Endothelial cell of umbilical vein (primary cell): Measurements from ENCODE around the gene KIAA1958. TPM values are rescaled to one million over a fixed set of nuclear protein-coding genes. Genes with fewer than 3 reads are reported as not detected.

Experiments
- BruUV-seq: library from RNA; stranded (reverse); fragments of 400-500 nt; replicated peaks from 2 replicates; lab custom pipeline; 2021; lab: Mats Ljungman, UMichigan
- CTCF ChIA-PET: fragments of 300-600, 350-600 bp; sonication (Branson Sonifier 250); formaldehyde crosslinking; loops from one replicate; lab custom pipeline; 2021; ENCODE audit warnings: antibody characterized with exemption, inconsistent platforms; lab: Charles Lee
- POLR2A ChIA-PET: fragments of 300-600, 350-600 bp; sonication (Branson Sonifier 250); formaldehyde crosslinking; loops from one replicate; lab custom pipeline; 2021; ENCODE audit warnings: antibody characterized with exemption, inconsistent platforms; lab: Charles Lee
- DNase-seq: peaks from one replicate; pipeline ENCODE4 v3.0.0-alpha.2; 2011; ENCODE audit warnings: low read depth, low spot score
- FAIRE-seq: peaks from 2 replicates; lab custom pipeline; 2011; peaks lifted over from hg19 to GRCh38; lab: Jason Lieb, UNC
- H2AFZ ChIP-seq: 2 replicates; pipeline ENCODE4 v1.6.0; 2012; ENCODE audit warnings: low read depth, low read length, control low read depth, inconsistent platforms
- H3K27ac ChIP-seq: 2 replicates; pipeline ENCODE4 v1.5.1; 2011; ENCODE audit warnings: low read depth, mild to moderate bottlenecking, control low read depth, low read length, moderate library complexity; ENCODE audit not compliant: insufficient read depth
- H3K27me3 ChIP-seq, 2 experiments: 2 replicates each; pipeline versions ENCODE4 v1.6.0 to v1.6.1; 2011; ENCODE audit warnings: low read length in 2 of 2, mixed read lengths in 1 of 2; ENCODE audit not compliant: control insufficient read depth in 2 of 2, insufficient read depth in 2 of 2
- H3K36me3 ChIP-seq, 2 experiments: 2 replicates in 1 of 2; 3 replicates in 1 of 2; pipeline ENCODE4 v1.5.1; 2011; ENCODE audit warnings: low read length in 2 of 2, mild to moderate bottlenecking in 1 of 2, moderate library complexity in 1 of 2; ENCODE audit not compliant: control insufficient read depth in 2 of 2, insufficient read depth in 2 of 2; ENCODE audit errors: extremely low read depth in 1 of 2
- H3K4me1 ChIP-seq: 3 replicates; pipeline ENCODE4 v1.5.1; 2011; ENCODE audit warnings: mild to moderate bottlenecking, low read length; ENCODE audit not compliant: control insufficient read depth, insufficient read depth; ENCODE audit errors: extremely low read depth
- H3K4me2 ChIP-seq: 2 replicates; pipeline ENCODE4 v1.6.1; 2011; ENCODE audit warnings: low read length, control low read depth, mixed read lengths; ENCODE audit not compliant: insufficient read depth
- H3K4me3 ChIP-seq, 3 experiments: fragments of 200-600 bp in 1 of 3; sonication (generic), shearing (Covaris generic) in 1 of 3; replicated peaks in 1 of 3; 2 replicates each; pipeline ENCODE4 v1.5.1; 2011 to 2016; ENCODE audit warnings: control low read depth in 3 of 3, low read length in 3 of 3, mild to moderate bottlenecking in 2 of 3, inconsistent platforms in 1 of 3, low read depth in 1 of 3, moderate library complexity in 1 of 3; ENCODE audit not compliant: insufficient read depth in 1 of 3
- H3K79me2 ChIP-seq: 2 replicates; pipeline ENCODE4 v1.6.0; 2012; ENCODE audit warnings: low read length, inconsistent platforms; ENCODE audit not compliant: control insufficient read depth, insufficient read depth
- H3K9ac ChIP-seq: replicated peaks from 2 replicates; pipeline ENCODE3; 2011; ENCODE audit warnings: low read length, control low read depth; ENCODE audit not compliant: insufficient read depth; ENCODE audit errors: extremely low read depth
- H3K9me1 ChIP-seq: replicated peaks from 3 replicates; pipeline ENCODE4 v1.6.0; 2011; ENCODE audit warnings: mild to moderate bottlenecking, low read length; ENCODE audit not compliant: control insufficient read depth, insufficient read depth; ENCODE audit errors: extremely low read depth
- H3K9me3 ChIP-seq: replicated peaks from 2 replicates; pipeline ENCODE4 v1.5.1; 2012; ENCODE audit warnings: low read length, inconsistent platforms; ENCODE audit not compliant: control insufficient read depth, insufficient read depth
- H4K20me1 ChIP-seq: replicated peaks from 2 replicates; pipeline ENCODE3; 2011; ENCODE audit warnings: mild to moderate bottlenecking, low read length; ENCODE audit not compliant: control insufficient read depth, insufficient read depth; ENCODE audit errors: extremely low read depth
- EZH2 ChIP-seq: IDR thresholded peaks from 2 replicates; pipeline ENCODE4 v1.6.1; 2012; ENCODE audit warnings: borderline replicate concordance, low read depth, mild to moderate bottlenecking, moderate library complexity, low read length, inconsistent platforms; ENCODE audit not compliant: severe bottlenecking
- FOS ChIP-seq: IDR thresholded peaks from 2 replicates; pipeline ENCODE4 v1.6.1; 2011; ENCODE audit warnings: mild to moderate bottlenecking, low read length, moderate library complexity, borderline replicate concordance; ENCODE audit not compliant: insufficient read depth
- GATA2 ChIP-seq: IDR thresholded peaks from 2 replicates; pipeline ENCODE4 v1.7.0; 2011; ENCODE audit warnings: low read depth, mild to moderate bottlenecking, moderate library complexity, mixed read lengths, low read length; ENCODE audit not compliant: insufficient read length, insufficient read depth
- JUN ChIP-seq: IDR thresholded peaks from 2 replicates; pipeline ENCODE4 v1.6.1; 2011; ENCODE audit warnings: borderline replicate concordance, low read depth; ENCODE audit not compliant: insufficient read length, insufficient read depth
- MYC ChIP-seq: IDR thresholded peaks from one replicate; pipeline ENCODE4 v1.6.1; 2011; ENCODE audit warnings: mild to moderate bottlenecking, low read depth, low read length
- POLR2A ChIP-seq: IDR thresholded peaks from 2 replicates; pipeline ENCODE4 v1.6.1; 2012; ENCODE audit warnings: low read depth, mild to moderate bottlenecking, control low read depth, low read length
- POLR2AphosphoS5 ChIP-seq: IDR thresholded peaks from 2 replicates; pipeline ENCODE4 v1.6.1; 2012; ENCODE audit warnings: low read depth, mild to moderate bottlenecking, control low read depth, low read length, moderate library complexity; ENCODE audit not compliant: insufficient read depth
- dilution Hi-C: fragments of 300-500 bp; cut with MboI; formaldehyde crosslinking; loops from one replicate; pipeline ENCODE4 v1.15.0; 2019; ENCODE audit warnings: low sequenced_read_pairs; ENCODE audit not compliant: extremely low pct_ligation_motif_present
- intact Hi-C: fragments of 100-400 bp; cut with micrococcal nuclease; formaldehyde crosslinking; loops from one replicate; pipeline ENCODE4 v1.10.0; 2022
- polyA plus RNA-seq, 4 experiments: library from polyadenylated mRNA; depleted of rRNA in 3 of 4; stranded (reverse) in 3 of 4; unstranded in 1 of 4; fragments of >200 nt; gene quantifications; 2 replicates each; pipeline versions ENCODE4 v1.2.1 to v1.2.3, GENCODE V29; 2011 to 2012; ENCODE audit warnings: missing spikeins in 1 of 4
- total RNA-seq: library from RNA; stranded (reverse); gene quantifications from 2 replicates; pipeline ENCODE4 v1.2.3, GENCODE V29; 2021
- TF ChIP-seq, protein P1 (sequence below), 2 donors: IDR thresholded peaks; 1 replicate in 1 of 2; 2 replicates in 1 of 2; pipeline ENCODE4 v1.5.1; 2011; ENCODE audit warnings: low read length in 2 of 2, mild to moderate bottlenecking in 2 of 2, moderate library complexity in 2 of 2, control low read depth in 1 of 2, inconsistent platforms in 1 of 2, low read depth in 1 of 2; ENCODE audit not compliant: insufficient read depth in 1 of 2; ENCODE audit errors: extremely low read depth in 1 of 2
- TF ChIP-seq, protein P2 (sequence below): IDR thresholded peaks from 2 replicates; pipeline ENCODE4 v1.6.1; 2011; ENCODE audit not compliant: insufficient read depth, insufficient read length

KIAA1958 gene
- total and polyA plus RNA-seq, 2 donors (not counting 3 experiments of a cell fraction or from before 2014, with no cell fraction given), result 1.7 to 5.0 TPM

DNA sequence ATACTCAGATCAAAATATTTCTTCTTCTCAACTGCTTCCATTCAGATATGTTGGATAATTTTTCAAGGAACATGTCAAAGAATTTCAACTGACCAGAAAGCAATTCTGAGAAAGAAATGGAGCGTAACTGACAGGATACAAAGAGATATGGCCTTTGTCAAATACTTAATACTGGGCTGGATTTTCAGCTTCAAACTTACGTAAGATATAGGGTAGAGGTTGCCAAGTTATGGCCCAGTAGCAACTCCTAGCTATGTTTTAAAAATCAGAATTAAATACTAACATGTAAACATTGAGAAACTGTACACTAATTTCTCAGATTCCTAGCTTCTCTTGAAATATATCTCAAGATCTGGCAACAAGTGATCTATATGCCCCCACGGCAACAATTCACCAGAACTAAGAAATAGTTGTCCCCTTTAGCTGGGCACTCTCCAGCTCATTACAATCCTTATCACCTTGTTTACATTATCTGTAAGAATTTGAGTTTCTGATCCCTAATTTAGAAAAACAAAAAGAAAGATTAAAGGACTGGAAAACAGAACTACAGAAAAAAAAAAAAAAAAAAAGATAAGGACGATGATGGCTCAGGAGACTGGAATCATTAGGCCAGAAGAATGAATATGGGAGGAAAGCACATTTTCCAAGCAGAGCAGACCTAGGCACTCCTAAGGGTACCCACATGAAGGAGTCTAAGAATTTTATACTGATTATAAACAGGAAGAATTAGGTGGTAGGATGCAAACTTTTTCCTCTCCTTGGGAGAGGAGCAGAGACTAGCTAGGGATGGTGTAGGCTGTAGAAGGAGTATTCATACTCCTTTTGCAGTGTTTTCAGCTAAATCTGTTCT is 208.3 kb downstream of the KIAA1958 start:
- Histone ChIP-seq H4K20me1 (no peaks in the 10 kb centered on the region), H3K79me2 (no peaks in the 10 kb centered on the region), H3K4me2 (no peak overlapping the region), H3K4me3 (no peak overlapping the region), H3K9me1 (no peaks in the 10 kb centered on the region), H3K9ac (no peak overlapping the region), H3K27me3 (no peaks in the 10 kb centered on the region), H2AFZ (no peak overlapping the region), H3K36me3 (peaks cover 2 to 5% of the 10 kb centered on the region in 2 experiments), H3K27ac (no peak overlapping the region), H3K9me3 (no peaks in the 10 kb centered on the region), H3K4me1 (no peaks in the 10 kb centered on the region)
- dilution Hi-C loops (no loop called here), intact Hi-C loops (no loop called here)
- ChIA-PET CTCF (no interaction called here), POLR2A (interaction anchor here (0.7 kb wide), 1 partner anchor 1047 kb away, joined by 5 read pairs; no protein-coding TSS in a partner anchor)
- no TSS peak for BruUV-seq
- no peak for TF ChIP-seq GATA2
- no peak for TF ChIP-seq JUN
- no peak for TF ChIP-seq EZH2
- no peak for TF ChIP-seq FOS
- no peak for TF ChIP-seq POLR2AphosphoS5
- TF ChIP-seq POLR2A, result no peak
- TF ChIP-seq, protein P1, sequence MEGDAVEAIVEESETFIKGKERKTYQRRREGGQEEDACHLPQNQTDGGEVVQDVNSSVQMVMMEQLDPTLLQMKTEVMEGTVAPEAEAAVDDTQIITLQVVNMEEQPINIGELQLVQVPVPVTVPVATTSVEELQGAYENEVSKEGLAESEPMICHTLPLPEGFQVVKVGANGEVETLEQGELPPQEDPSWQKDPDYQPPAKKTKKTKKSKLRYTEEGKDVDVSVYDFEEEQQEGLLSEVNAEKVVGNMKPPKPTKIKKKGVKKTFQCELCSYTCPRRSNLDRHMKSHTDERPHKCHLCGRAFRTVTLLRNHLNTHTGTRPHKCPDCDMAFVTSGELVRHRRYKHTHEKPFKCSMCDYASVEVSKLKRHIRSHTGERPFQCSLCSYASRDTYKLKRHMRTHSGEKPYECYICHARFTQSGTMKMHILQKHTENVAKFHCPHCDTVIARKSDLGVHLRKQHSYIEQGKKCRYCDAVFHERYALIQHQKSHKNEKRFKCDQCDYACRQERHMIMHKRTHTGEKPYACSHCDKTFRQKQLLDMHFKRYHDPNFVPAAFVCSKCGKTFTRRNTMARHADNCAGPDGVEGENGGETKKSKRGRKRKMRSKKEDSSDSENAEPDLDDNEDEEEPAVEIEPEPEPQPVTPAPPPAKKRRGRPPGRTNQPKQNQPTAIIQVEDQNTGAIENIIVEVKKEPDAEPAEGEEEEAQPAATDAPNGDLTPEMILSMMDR (IDR thresholded peaks at IDR 0.05; ENCODE audit: extremely low read depth in 1 of 2, insufficient read depth in 1 of 2, low read depth in 1 of 2, low read length in 2 of 2), result no peak
- TF ChIP-seq MYC, result no peak
- TF ChIP-seq, protein P2, sequence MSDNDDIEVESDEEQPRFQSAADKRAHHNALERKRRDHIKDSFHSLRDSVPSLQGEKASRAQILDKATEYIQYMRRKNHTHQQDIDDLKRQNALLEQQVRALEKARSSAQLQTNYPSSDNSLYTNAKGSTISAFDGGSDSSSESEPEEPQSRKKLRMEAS, result no peak
- no peak for FAIRE-seq
- no peak for DNase-seq
